Left lung (tissue), 10 donors: ENCODE measurements around the gene CACNA1H. TPM values are rescaled to one million over a fixed set of nuclear protein-coding genes. Genes with fewer than 3 reads are reported as not detected.
A peak's percentile ranks its signal among the peaks of the same experiment; 100 is the strongest.
"Not testable (repeated sequence)": the region's sequence is repeated elsewhere in the genome, so short reads cannot be mapped to it uniquely, and the experiment has no call there.

ENCODE experiments used
- ATAC-seq: fragments of 200-7000 bp; cut with Tn5 transposase; one replicate; pipeline ENCODE4 v1.9.1; 2020; ENCODE audit warnings: moderate library complexity
- DNase-seq, 4 donors: peaks; one replicate each; pipeline ENCODE4 v3.0.0-alpha.2; 2013 to 2020
- H3K27ac ChIP-seq, 2 donors: fragments of 200-600 bp; sonication (generic) in 1 of 2; one replicate each; pipeline versions ENCODE4 v1.5.0 to v1.8.0; 2020 to 2021
- H3K27me3 ChIP-seq, 2 donors: fragments of 200-600 bp; sonication (generic) in 1 of 2; one replicate each; pipeline versions ENCODE4 v1.5.0 to v1.8.0; 2020 to 2021
- H3K36me3 ChIP-seq, 2 donors: fragments of 200-600 bp; sonication (generic) in 1 of 2; one replicate each; pipeline versions ENCODE4 v1.5.0 to v1.8.0; 2020 to 2021
- H3K4me1 ChIP-seq, 2 donors: fragments of 200-600 bp; one replicate each; pipeline ENCODE4 v1.8.0; 2021
- H3K4me3 ChIP-seq, 2 donors: fragments of 200-600 bp; sonication (generic) in 1 of 2; one replicate each; pipeline versions ENCODE4 v1.5.0 to v1.8.0; 2020 to 2021; ENCODE audit warnings: mild to moderate bottlenecking in 1 of 2
- H3K9me3 ChIP-seq, 2 donors: fragments of 200-600 bp; sonication (generic) in 1 of 2; one replicate each; pipeline versions ENCODE4 v1.5.0 to v1.8.0; 2020 to 2021
- intact Hi-C, 2 donors: fragments of 100-400 bp; cut with DNase I; formaldehyde crosslinking; loops; one replicate each; pipeline versions ENCODE4 v1.11.2 to v1.14.2; 2022
- polyA plus RNA-seq, 6 donors: library from polyadenylated mRNA; unstranded; fragments of 120-200 nt; gene quantifications; one replicate each; pipeline ENCODE4 v1.2.1, GENCODE V29; 2013; ENCODE audit not compliant: insufficient read length in 6 of 6
- total RNA-seq, 2 donors: library from RNA; stranded (reverse); fragmentation: NEBNext Ultra II Directional; extraction: Animal tissue kit (Norgen Biotek cat#: 25700); gene quantifications; one replicate each; pipeline ENCODE4 v1.2.1, GENCODE V29; 2021
- TF ChIP-seq, protein P1 (sequence below), 2 donors: fragments of 200-600 bp; sonication (generic) in 1 of 2; IDR thresholded peaks; one replicate each; pipeline versions ENCODE4 v1.5.0 to v1.8.0; 2021; ENCODE audit warnings: antibody characterized with exemption in 2 of 2
- donor health status: DM: no; HTN: yes; CAD: no.
- donor health status: DM: no; HTN: no; CAD: no.

Gene CACNA1H
- total and polyA plus RNA-seq, 8 donors: 3.4 to 14.0 (median 7.1) TPM

DNA sequence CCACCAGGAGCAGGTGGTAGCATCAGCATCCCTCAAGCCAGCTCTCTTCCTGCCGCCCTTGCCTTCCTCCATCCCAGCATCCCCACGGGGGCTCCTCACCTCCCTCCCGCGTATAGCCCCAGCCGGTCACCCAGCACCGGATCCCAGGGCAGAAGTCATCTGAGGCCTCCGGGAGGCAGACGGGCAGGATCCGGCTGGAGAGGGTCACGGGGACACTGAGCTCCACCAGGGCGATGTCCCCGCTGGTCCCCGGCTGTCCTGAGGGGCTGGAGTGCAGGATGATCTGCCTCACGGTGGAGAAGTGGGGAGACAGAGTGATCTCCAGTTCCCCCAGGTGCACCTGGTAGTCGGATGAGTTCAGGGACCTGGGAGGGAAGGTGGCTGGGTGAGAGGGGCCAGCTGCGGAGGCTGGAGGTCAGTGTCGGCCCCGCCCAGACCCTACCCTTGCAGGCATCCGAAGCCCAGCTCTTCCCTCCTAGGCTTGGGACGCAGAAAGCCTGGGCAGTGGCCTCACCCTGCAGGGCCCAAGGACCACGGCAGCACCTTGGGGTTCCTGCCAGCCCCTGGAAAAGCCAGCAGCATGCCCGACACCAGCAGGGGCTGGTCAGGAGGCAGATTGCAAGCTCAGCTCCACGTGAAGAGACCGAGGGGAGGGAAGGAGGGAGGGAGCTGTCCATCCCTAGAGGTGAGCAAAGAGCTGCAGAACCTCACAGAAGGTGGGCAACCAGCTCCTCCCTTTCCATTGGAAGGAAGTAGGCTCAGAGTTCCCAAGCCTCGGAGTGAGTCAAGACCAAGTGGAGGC lies 69.8 kb downstream of the CACNA1H start:
- ATAC-seq: no peak
- no peaks in the 10 kb centered on the region for H3K4me1 ChIP-seq
- TF ChIP-seq, protein P1, sequence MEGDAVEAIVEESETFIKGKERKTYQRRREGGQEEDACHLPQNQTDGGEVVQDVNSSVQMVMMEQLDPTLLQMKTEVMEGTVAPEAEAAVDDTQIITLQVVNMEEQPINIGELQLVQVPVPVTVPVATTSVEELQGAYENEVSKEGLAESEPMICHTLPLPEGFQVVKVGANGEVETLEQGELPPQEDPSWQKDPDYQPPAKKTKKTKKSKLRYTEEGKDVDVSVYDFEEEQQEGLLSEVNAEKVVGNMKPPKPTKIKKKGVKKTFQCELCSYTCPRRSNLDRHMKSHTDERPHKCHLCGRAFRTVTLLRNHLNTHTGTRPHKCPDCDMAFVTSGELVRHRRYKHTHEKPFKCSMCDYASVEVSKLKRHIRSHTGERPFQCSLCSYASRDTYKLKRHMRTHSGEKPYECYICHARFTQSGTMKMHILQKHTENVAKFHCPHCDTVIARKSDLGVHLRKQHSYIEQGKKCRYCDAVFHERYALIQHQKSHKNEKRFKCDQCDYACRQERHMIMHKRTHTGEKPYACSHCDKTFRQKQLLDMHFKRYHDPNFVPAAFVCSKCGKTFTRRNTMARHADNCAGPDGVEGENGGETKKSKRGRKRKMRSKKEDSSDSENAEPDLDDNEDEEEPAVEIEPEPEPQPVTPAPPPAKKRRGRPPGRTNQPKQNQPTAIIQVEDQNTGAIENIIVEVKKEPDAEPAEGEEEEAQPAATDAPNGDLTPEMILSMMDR (IDR thresholded peaks at IDR 0.05): no peak
- no peak overlapping the region for H3K27ac ChIP-seq
- H3K9me3 ChIP-seq: no peaks in the 10 kb centered on the region
- intact Hi-C loops: no loop called here
- H3K36me3 ChIP-seq: no peaks in the 10 kb centered on the region
- DNase-seq: no peak
- peaks cover 0 to 44% of the 10 kb centered on the region in 2 donors for H3K27me3 ChIP-seq
- no peak overlapping the region for H3K4me3 ChIP-seq

DNA sequence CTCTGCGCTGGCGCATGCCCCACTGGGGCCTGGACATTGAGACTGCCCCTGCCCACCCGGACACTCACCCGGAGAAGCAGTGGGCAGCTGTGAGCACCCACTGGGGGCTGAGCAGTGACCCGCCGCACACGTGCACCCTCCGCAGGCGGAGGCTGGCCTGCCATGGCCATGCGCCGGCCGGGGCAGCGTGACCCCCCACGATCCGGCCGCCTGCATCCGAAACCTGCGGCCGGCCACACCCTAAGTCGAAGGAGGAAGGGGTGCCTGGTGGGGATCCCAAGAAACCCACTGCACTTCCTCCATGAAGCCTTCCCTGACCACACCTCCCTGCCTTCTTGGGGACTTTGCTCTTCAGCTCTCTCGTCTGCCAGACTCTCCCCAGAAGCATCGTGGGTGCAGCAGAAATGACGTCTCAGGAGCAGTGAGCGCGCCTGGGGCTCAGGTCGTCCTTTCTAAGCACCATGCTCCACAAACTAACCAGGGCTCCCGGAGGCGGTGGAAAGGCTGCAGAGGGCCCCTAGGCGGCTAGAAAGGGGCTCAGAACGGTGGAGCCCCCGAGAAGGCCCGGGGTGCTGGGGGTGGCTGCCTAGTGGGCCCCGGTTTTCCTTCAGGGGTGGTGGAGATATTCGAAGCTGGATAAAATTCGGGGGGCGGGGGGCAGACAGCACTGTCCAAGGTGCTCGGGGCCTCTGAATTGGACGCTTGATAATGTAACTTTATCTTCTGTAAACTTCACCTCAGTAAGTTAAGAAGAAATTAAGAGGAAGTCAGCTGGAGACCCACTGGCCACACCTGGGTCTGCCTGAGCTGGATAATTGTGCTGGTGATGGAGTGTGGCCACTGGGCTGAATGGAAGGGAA lies 70.7 kb downstream of the CACNA1H start:
- Histone ChIP-seq H3K27ac (no peak overlapping the region), H3K27me3 (peaks cover 0 to 44% of the 10 kb centered on the region in 2 donors), H3K4me3 (no peak overlapping the region), H3K4me1 (no peaks in the 10 kb centered on the region), H3K9me3 (no peaks in the 10 kb centered on the region), H3K36me3 (no peaks in the 10 kb centered on the region)
- intact Hi-C loops: no loop called here
- DNase-seq (no peak), ATAC-seq (no peak)
- TF ChIP-seq, protein P1 (IDR thresholded peaks at IDR 0.05): no peak

DNA sequence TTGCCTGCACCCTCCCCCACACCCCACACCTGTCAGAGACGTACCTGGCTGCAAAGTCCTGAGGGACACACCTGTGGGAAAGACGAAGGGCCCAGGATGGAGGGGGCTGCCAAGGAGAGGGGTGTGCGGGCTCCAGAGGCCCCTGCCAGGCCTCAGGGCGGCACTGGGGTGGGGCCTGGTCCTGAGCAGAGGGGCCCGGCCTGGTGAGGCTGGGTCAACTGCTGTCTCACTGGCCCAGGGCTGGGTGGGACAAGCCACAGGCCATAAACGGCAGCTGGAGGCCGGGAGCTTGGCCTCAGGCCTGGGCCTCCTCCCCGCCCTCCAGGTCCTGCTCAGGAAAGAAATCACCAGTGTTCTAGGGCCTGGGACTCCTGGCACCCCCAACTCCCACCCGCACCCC lies 71.7 kb downstream of the CACNA1H start:
- Histone ChIP-seq H3K36me3 (no peaks in the 10 kb centered on the region), H3K27ac (no peak overlapping the region), H3K9me3 (no peaks in the 10 kb centered on the region), H3K27me3 (peaks cover 0 to 44% of the 10 kb centered on the region in 2 donors), H3K4me3 (no peak overlapping the region), H3K4me1 (no peaks in the 10 kb centered on the region)
- DNase-seq (no peak), ATAC-seq (no peak)
- intact Hi-C loops: no loop called here
- TF ChIP-seq, protein P1 (IDR thresholded peaks at IDR 0.05): no peak

DNA sequence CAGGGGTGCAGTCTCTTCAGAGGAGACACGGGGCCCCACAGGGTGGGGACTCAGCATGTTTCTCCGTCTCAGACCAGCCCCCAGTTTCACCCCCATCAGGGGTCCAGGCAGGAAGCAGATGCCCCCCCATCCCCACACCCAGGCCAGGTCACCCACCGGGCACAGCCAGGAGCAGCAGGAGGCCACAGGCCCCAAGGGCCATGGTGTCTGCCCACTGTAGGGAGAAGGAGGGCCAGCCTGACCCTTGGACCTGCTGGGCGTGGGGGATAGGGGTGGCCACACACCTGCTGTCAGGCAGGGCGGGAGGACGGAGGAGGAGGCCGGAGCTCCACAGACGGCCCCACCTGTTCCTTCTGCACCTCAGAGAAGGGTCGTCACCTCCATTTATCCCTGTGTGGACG lies 72.1 kb downstream of the CACNA1H start, which contains the start of gene TPSG1:
Gene TPSG1, minus strand, starts transcription at position 218 of the 401 bp plus-strand sequence. Its CDS starts 16 bp downstream, at position 202.
- intact Hi-C loops: no loop called here
- no peaks in the 10 kb centered on the region for H3K36me3 ChIP-seq
- H3K27ac ChIP-seq: no peak within 1 kb of the TSS
- H3K4me1 ChIP-seq: no peaks in the 10 kb centered on the region
- DNase-seq (peak in 1 of 4 donors; percentile 62), ATAC-seq (no peak)
- no peak within 1 kb of the TSS for H3K4me3 ChIP-seq
- TF ChIP-seq, protein P1 (IDR thresholded peaks at IDR 0.05): no peak
- H3K27me3 ChIP-seq: peaks cover 0 to 44% of the 10 kb centered on the region in 2 donors
- no peaks in the 10 kb centered on the region for H3K9me3 ChIP-seq

DNA sequence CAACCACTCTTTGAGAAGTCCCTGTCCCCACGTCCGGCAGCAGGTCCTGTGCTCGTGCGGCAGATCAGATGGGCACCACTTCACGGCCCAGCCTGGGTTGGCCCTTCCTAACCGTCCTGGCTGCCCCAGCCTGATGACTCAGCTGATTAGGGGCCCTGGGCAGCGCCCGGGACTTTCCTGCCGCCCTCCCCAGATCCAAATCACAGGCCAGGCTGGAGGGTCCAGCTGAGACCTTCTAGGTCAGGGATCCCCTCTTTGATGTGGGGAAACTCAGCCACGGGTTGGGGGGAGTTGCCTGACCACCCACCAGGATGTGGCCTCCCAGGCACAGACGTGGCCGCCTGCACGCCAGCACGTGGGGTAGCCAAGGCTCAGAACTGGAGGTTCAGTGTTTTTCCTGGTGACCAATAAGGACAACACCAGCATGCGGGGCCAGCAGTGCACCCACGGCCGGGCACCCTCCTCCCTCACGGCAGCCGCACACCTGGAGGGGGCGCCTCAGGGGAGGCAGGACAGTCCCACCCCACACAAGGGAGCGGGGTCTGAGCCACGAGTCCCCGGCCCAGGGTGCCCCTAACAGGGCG lies 72.9 kb downstream of the CACNA1H start:
- intact Hi-C loops, H3K4me1 ChIP-seq, H3K36me3 ChIP-seq, H3K4me3 ChIP-seq, DNase-seq, H3K9me3 ChIP-seq, H3K27ac ChIP-seq: not testable (repeated sequence)
- H3K27me3 ChIP-seq: peaks cover 0 to 40% of the 10 kb centered on the region in 2 donors
- peak; percentile 35 for ATAC-seq

DNA sequence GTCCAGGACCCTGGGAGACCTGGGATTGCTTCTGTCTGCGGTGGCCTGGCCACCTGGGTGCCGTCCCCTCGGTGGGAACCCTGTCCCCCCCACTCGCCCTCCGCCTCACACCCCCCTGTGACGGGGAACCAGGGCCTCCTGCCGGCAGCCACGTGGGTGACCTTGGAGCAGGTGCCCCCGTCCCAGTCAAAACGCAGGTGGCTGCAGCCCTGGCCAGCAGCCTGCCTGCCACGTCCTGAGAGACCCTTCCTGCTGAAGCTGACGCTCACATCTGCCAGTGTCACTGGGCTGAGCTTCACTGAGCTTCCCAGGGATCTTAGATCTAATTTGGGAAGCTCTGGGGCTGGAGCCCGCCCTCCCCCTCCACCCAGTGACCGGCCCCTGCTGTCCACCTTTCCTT lies 73.8 kb downstream of the CACNA1H start:
- ATAC-seq, H3K9me3 ChIP-seq, intact Hi-C loops, H3K27ac ChIP-seq, H3K36me3 ChIP-seq, H3K4me1 ChIP-seq, H3K4me3 ChIP-seq: not testable (repeated sequence)
- peaks cover 0 to 43% of the 10 kb centered on the region in 2 donors for H3K27me3 ChIP-seq
- DNase-seq: peak in 1 of 4 donors; percentile 76

DNA sequence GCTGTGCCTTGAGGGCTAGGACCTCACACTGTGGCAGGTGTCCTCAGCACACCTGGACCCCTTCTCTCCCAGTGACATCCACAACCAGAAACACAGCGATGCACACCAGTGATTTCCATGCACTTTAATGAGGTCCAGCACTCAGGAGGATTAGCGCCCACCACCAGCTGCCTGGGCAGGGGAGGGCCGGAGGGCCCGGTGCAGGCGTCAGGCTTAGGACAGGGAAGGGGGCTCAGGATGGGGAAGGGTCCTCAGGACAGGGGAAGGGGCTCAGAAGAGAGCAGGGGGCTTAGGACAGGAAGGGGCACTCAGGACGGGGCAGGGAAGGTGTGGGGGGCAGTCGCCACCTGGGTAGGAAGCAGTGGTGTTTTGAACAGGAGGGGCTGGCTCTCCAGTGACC lies 75.3 kb downstream of the CACNA1H start:
- H3K27ac ChIP-seq, intact Hi-C loops, H3K4me3 ChIP-seq, H3K4me1 ChIP-seq, H3K9me3 ChIP-seq, H3K36me3 ChIP-seq, DNase-seq, ATAC-seq: not testable (repeated sequence)
- H3K27me3 ChIP-seq: peaks cover 0 to 28% of the 10 kb centered on the region in 2 donors

DNA sequence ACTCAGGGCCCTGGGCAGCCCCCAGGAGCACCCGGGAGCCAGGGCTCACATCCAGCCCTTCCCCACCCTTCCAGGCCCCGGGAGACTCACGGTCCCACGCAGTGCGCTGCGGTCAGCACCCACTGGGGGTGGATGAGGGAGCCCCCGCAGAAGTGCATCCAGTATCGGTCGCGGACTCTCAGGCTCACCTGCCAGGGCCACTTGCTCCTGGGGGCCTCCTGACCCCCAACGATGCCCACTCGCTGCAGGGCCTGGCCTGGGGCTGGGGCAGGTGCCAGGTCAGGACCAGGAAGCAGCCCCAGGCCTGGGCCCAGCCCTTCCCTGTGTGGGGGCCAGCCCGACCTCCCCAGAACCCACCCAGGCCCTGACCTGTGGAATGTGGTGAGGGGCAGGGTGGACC lies 76.6 kb downstream of the CACNA1H start:
- H3K9me3 ChIP-seq, DNase-seq, H3K27ac ChIP-seq, H3K4me3 ChIP-seq, H3K4me1 ChIP-seq, H3K36me3 ChIP-seq, intact Hi-C loops, ATAC-seq: not testable (repeated sequence)
- peaks cover 0 to 25% of the 10 kb centered on the region in 2 donors for H3K27me3 ChIP-seq
